Nephron (organoid): Measurements from ENCODE around the gene TRAPPC2.
"Not testable (repeated sequence)": the region's sequence is repeated elsewhere in the genome, so short reads cannot be mapped to it uniquely, and the experiment has no call there.

Source experiments
- H3K27ac Mint-ChIP-seq, 3 experiments: 2 replicates each; pipeline ENCODE4 v1.8.0; 2020; ENCODE audit warnings: mixed read lengths in 3 of 3, mild to moderate bottlenecking in 2 of 3, moderate library complexity in 1 of 3
- H3K27me3 Mint-ChIP-seq: 2 replicates; pipeline ENCODE4 v1.8.0; 2021; ENCODE audit warnings: low read depth, mild to moderate bottlenecking, moderate library complexity, mixed read lengths
- H3K36me3 Mint-ChIP-seq: 2 replicates; pipeline ENCODE4 v1.8.0; 2020; ENCODE audit warnings: low read depth, mixed read lengths
- H3K4me1 Mint-ChIP-seq: 2 replicates; pipeline ENCODE4 v1.8.0; 2020; ENCODE audit warnings: mixed read lengths
- H3K4me3 Mint-ChIP-seq, 3 experiments: 2 replicates each; pipeline ENCODE4 v1.8.0; 2020; ENCODE audit warnings: mild to moderate bottlenecking in 3 of 3, mixed read lengths in 3 of 3, moderate library complexity in 2 of 3
- H3K9me3 Mint-ChIP-seq: 2 replicates; pipeline ENCODE4 v1.8.0; 2020; ENCODE audit warnings: mixed read lengths
- CTCF ChIP-seq, 3 experiments: fragments of 200-600 bp; sonication (generic); IDR thresholded peaks; one replicate each; pipeline ENCODE4 v1.5.0; 2021; ENCODE audit warnings: antibody characterized with exemption in 3 of 3; ENCODE audit not compliant: unreplicated experiment in 3 of 3

The TRAPPC2 gene

GRCh38 chrX:13684361-13684760 is 50.1 kb downstream of the TRAPPC2 start:
- Mint-ChIP-seq H3K27ac (no peak overlapping the region), H3K36me3 (peaks cover 3% of the 10 kb centered on the region), H3K4me3 (no peak overlapping the region), H3K9me3 (peaks cover 19% of the 10 kb centered on the region), H3K27me3 (no peaks in the 10 kb centered on the region), H3K4me1 (no peaks in the 10 kb centered on the region)
- TF ChIP-seq CTCF (IDR thresholded peaks at IDR 0.05; ENCODE audit: unreplicated experiment in 3 of 3) = no peak

GRCh38 chrX:13681595-13681994 is 52.8 kb downstream of the TRAPPC2 start:
- Mint-ChIP-seq H3K36me3 (peaks cover 3% of the 10 kb centered on the region), H3K27ac (no peak overlapping the region), H3K4me3 (no peak overlapping the region), H3K9me3 (peaks cover 14% of the 10 kb centered on the region), H3K27me3 (no peaks in the 10 kb centered on the region), H3K4me1 (no peaks in the 10 kb centered on the region)
- no peak for TF ChIP-seq CTCF (IDR thresholded peaks at IDR 0.05; ENCODE audit: unreplicated experiment in 3 of 3)

GRCh38 chrX:13679700-13680099 is 54.7 kb downstream of the TRAPPC2 start:
- not testable (repeated sequence) for H3K4me1 Mint-ChIP-seq, H3K27ac Mint-ChIP-seq, H3K4me3 Mint-ChIP-seq, H3K36me3 Mint-ChIP-seq, H3K27me3 Mint-ChIP-seq
- H3K9me3 Mint-ChIP-seq = peaks cover 14% of the 10 kb centered on the region

GRCh38 chrX:13676885-13677284 is 57.5 kb downstream of the TRAPPC2 start:
- peaks cover 13% of the 10 kb centered on the region for H3K9me3 Mint-ChIP-seq
- no peaks in the 10 kb centered on the region for H3K27me3 Mint-ChIP-seq
- peaks cover 3% of the 10 kb centered on the region for H3K36me3 Mint-ChIP-seq
- H3K4me1 Mint-ChIP-seq = no peaks in the 10 kb centered on the region
- no peak overlapping the region for H3K4me3 Mint-ChIP-seq
- TF ChIP-seq CTCF (IDR thresholded peaks at IDR 0.05; ENCODE audit: unreplicated experiment in 3 of 3) = no peak
- H3K27ac Mint-ChIP-seq = no peak overlapping the region

GRCh38 chrX:13673016-13673415 is 61.4 kb downstream of the TRAPPC2 start:
- Mint-ChIP-seq H3K27me3 (no peaks in the 10 kb centered on the region), H3K27ac (no peak overlapping the region), H3K4me1 (no peaks in the 10 kb centered on the region), H3K9me3 (peaks cover 2% of the 10 kb centered on the region), H3K36me3 (no peaks in the 10 kb centered on the region), H3K4me3 (no peak overlapping the region)
- TF ChIP-seq CTCF (IDR thresholded peaks at IDR 0.05; ENCODE audit: unreplicated experiment in 3 of 3) = no peak

GRCh38 chrX:13670197-13670596 is 64.2 kb downstream of the TRAPPC2 start:
- no peaks in the 10 kb centered on the region for H3K36me3 Mint-ChIP-seq
- H3K27me3 Mint-ChIP-seq = no peaks in the 10 kb centered on the region
- TF ChIP-seq CTCF (IDR thresholded peaks at IDR 0.05; ENCODE audit: unreplicated experiment in 3 of 3) = no peak
- no peaks in the 10 kb centered on the region for H3K4me1 Mint-ChIP-seq
- no peak overlapping the region for H3K27ac Mint-ChIP-seq
- H3K9me3 Mint-ChIP-seq = peaks cover 2% of the 10 kb centered on the region
- no peak overlapping the region for H3K4me3 Mint-ChIP-seq

- H3K27ac Mint-ChIP-seq = peak overlapping the region; percentile 64 to 87 (median 85)
- not testable (repeated sequence) for H3K9me3 Mint-ChIP-seq, H3K4me1 Mint-ChIP-seq, H3K36me3 Mint-ChIP-seq, H3K27me3 Mint-ChIP-seq, H3K4me3 Mint-ChIP-seq
Measured at GRCh38 chrX:13669755-13670154, 64.7 kb downstream of the TRAPPC2 start.
